HuH-7.5 (cell line): Measurements from ENCODE around the gene BPIFB4.

Experiments used
- DNase-seq: peaks from one replicate; pipeline ENCODE4 v3.0.0; 2011; ENCODE audit warnings: low spot score

The BPIFB4 gene

GRCh38 chr20:33062105-33062824 is 17.2 kb upstream of the BPIFB4 start:
- no peak for DNase-seq

- no peak for DNase-seq
These were observed 16.7 kb upstream of the BPIFB4 start for GRCh38 chr20:33062825-33063149.

- DNase-seq = no peak
These were observed 16.2 kb upstream of the BPIFB4 start for GRCh38 chr20:33063271-33063670.

GRCh38 chr20:33064572-33065287 is 14.7 kb upstream of the BPIFB4 start:
- no peak for DNase-seq

GRCh38 chr20:33065785-33066184 is 13.7 kb upstream of the BPIFB4 start:
- DNase-seq = no peak

GRCh38 chr20:33067806-33068205 is 11.6 kb upstream of the BPIFB4 start:
- DNase-seq = no peak

- no peak for DNase-seq
These were observed 11.0 kb upstream of the BPIFB4 start for GRCh38 chr20:33068251-33068939.

GRCh38 chr20:33069673-33070072 is 9.8 kb upstream of the BPIFB4 start:
- no peak for DNase-seq

- no peak for DNase-seq
These were observed 9.1 kb upstream of the BPIFB4 start for GRCh38 chr20:33070111-33071053.

GRCh38 chr20:33071198-33071597 is 8.2 kb upstream of the BPIFB4 start:
- no peak for DNase-seq

GRCh38 chr20:33072362-33072761 is 7.1 kb upstream of the BPIFB4 start:
- no peak for DNase-seq

- no peak for DNase-seq
These were observed 6.6 kb upstream of the BPIFB4 start for GRCh38 chr20:33072813-33073212.

- no peak for DNase-seq
These were observed 4.8 kb upstream of the BPIFB4 start for GRCh38 chr20:33074675-33075074.

GRCh38 chr20:33075281-33075680 is 4.2 kb upstream of the BPIFB4 start:
- no peak for DNase-seq

GRCh38 chr20:33076662-33077372 is 2.6 kb upstream of the BPIFB4 start:
- no peak for DNase-seq

GRCh38 chr20:33081411-33082154 is 2.1 kb downstream of the BPIFB4 start:
- DNase-seq = no peak

- no peak for DNase-seq
These were observed 3.1 kb downstream of the BPIFB4 start for GRCh38 chr20:33082546-33082945.

- no peak for DNase-seq
These were observed 4.3 kb downstream of the BPIFB4 start for GRCh38 chr20:33083544-33084340.

GRCh38 chr20:33084722-33085121 is 5.3 kb downstream of the BPIFB4 start:
- no peak for DNase-seq
